NK-92 treated with Interleukin-12 subunit alpha and Interleukin-12 subunit beta, amount 100 ng/mL, for 24 hours (cell line): ENCODE results near the gene GRIA1.
"Not testable (repeated sequence)": the region's sequence is repeated elsewhere in the genome, so short reads cannot be mapped to it uniquely, and the experiment has no call there.

Source experiments
- DNase-seq: peaks from one replicate; lab custom pipeline; 2025; lab: John Stamatoyannopoulos, UW

GRIA1 gene

GRCh38 chr5:153718713-153719112, 228.2 kb downstream of the GRIA1 start:
- no peak for DNase-seq

GRCh38 chr5:153719324-153719723, 228.9 kb downstream of the GRIA1 start:
- no peak for DNase-seq

GRCh38 chr5:153723022-153723610, 232.6 kb downstream of the GRIA1 start:
- not testable (repeated sequence) for DNase-seq

GRCh38 chr5:153742060-153742459, 251.6 kb downstream of the GRIA1 start:
- no peak for DNase-seq

- DNase-seq: no peak
Observed at GRCh38 chr5:153744751-153745150, 254.3 kb downstream of the GRIA1 start.

GRCh38 chr5:153745778-153746395, 255.4 kb downstream of the GRIA1 start:
- no peak for DNase-seq

GRCh38 chr5:153746440-153746839, 256.0 kb downstream of the GRIA1 start:
- no peak for DNase-seq

GRCh38 chr5:153748823-153749222, 258.4 kb downstream of the GRIA1 start:
- no peak for DNase-seq

GRCh38 chr5:153749960-153750359, 259.5 kb downstream of the GRIA1 start:
- no peak for DNase-seq

GRCh38 chr5:153751251-153751650, 260.8 kb downstream of the GRIA1 start:
- no peak for DNase-seq

GRCh38 chr5:153752890-153753289, 262.4 kb downstream of the GRIA1 start:
- no peak for DNase-seq

- DNase-seq: no peak
Observed at GRCh38 chr5:153753645-153754432, 263.4 kb downstream of the GRIA1 start.

GRCh38 chr5:153755913-153756500, 265.5 kb downstream of the GRIA1 start:
- DNase-seq: no peak

GRCh38 chr5:153756540-153756939, 266.1 kb downstream of the GRIA1 start:
- no peak for DNase-seq

GRCh38 chr5:153765987-153766386, 275.5 kb downstream of the GRIA1 start:
- DNase-seq: no peak

GRCh38 chr5:153767221-153768188, 277.0 kb downstream of the GRIA1 start:
- no peak for DNase-seq

- DNase-seq: no peak
Observed at GRCh38 chr5:153770066-153770465, 279.6 kb downstream of the GRIA1 start.

GRCh38 chr5:153774686-153775085, 284.2 kb downstream of the GRIA1 start:
- DNase-seq: no peak

GRCh38 chr5:153775923-153776322, 285.5 kb downstream of the GRIA1 start:
- DNase-seq: no peak

- DNase-seq: no peak
Observed at GRCh38 chr5:153777681-153778581, 287.5 kb downstream of the GRIA1 start.

GRCh38 chr5:153779836-153780235, 289.4 kb downstream of the GRIA1 start:
- no peak for DNase-seq
